ENCODE results near the gene DVL2. TPM values are rescaled to one million over a fixed set of nuclear protein-coding genes. Genes with fewer than 3 reads are reported as not detected.
A peak's percentile ranks its signal among the peaks of the same experiment; 100 is the strongest.

DVL2 gene
- total and polyA plus RNA-seq, 2 of the 13 experiments (the other 11 are each of a cell fraction or from before 2014, with no cell fraction given): 5.7 to 38.2 TPM

DNA sequence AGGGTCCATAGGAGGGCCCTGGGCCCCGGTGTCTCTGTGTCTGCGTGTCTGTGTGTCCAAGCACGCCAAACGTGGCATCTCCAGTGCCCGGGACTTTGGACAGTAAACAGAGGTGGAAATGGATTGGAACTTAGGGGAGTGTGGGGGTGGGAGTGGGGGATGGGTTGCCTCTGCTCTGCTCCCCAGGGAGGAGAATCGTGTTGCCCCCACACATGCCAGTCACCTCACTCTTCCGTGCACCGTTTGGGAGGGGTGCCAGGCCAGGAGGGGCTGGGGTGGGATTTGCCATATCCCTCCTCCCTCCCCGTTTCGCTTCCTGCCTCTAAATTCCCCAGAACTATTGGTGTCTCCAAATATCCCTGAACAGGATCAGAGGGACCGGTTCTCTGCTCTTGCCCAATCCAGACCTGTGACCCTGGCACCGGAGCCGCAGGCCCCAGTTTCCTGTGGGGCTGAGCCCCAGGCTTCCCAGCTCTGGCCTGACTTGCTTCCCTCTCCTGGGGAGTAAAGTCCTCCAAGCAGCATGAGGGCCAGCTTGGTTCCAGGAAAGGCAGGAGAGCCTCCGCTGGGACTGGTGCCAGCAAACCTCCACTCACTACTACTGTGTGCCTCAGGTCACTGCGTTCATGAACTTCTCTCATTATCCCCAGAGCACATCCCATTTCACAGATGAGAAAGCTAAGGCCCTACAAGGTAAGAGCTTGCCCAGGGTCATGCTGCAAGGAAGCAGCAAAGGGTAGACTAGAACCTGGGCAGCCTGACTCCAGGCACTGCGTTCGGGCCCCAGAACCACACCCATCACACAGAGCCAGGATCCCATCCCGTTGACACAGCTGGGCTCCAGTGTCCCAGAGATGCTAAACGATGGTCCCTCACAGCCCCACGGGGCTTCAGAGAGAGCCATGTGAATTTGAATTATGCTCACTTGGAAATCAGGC is 54.7 kb downstream of the DVL2 start, which contains the start of gene ASGR1 (continued):
- TF ChIP-seq ZFP36L1 (CRISPR knock-in tag; IDR thresholded peaks at IDR 0.05): no peak
- TF ChIP-seq GABPB1 (CRISPR knock-in tag; IDR thresholded peaks at IDR 0.05): peak; percentile 78
- TF ChIP-seq PHF21A (CRISPR knock-in tag; IDR thresholded peaks at IDR 0.05): peak; percentile 95
- no peak for TF ChIP-seq NCOA5 (CRISPR knock-in tag; IDR thresholded peaks at IDR 0.05)
- TF ChIP-seq SIN3A (IDR thresholded peaks at IDR 0.05; ENCODE audit: borderline replicate concordance, low read depth, low read length): peak; percentile 89; the same call in 1 of the 2 replicates
- TF ChIP-seq ZFP1 (CRISPR knock-in tag; IDR thresholded peaks at IDR 0.05): peak; percentile 81; the same call in 1 of the 2 replicates
- TF ChIP-seq NKX3-1 (CRISPR knock-in tag; IDR thresholded peaks at IDR 0.05): no peak
- TF ChIP-seq SUZ12 (IDR thresholded peaks at IDR 0.05; ENCODE audit: low read depth, low read length): no peak
- no peak for TF ChIP-seq NFATC3 (CRISPR knock-in tag; IDR thresholded peaks at IDR 0.05)
- TF ChIP-seq HNRNPK (IDR thresholded peaks at IDR 0.05; ENCODE audit: low read depth, low read length, poor library complexity, severe bottlenecking): peak; percentile 57
- no peak for TF ChIP-seq ZNF432 (CRISPR knock-in tag; IDR thresholded peaks at IDR 0.05; ENCODE audit: borderline replicate concordance)
- TF ChIP-seq, protein P1, sequence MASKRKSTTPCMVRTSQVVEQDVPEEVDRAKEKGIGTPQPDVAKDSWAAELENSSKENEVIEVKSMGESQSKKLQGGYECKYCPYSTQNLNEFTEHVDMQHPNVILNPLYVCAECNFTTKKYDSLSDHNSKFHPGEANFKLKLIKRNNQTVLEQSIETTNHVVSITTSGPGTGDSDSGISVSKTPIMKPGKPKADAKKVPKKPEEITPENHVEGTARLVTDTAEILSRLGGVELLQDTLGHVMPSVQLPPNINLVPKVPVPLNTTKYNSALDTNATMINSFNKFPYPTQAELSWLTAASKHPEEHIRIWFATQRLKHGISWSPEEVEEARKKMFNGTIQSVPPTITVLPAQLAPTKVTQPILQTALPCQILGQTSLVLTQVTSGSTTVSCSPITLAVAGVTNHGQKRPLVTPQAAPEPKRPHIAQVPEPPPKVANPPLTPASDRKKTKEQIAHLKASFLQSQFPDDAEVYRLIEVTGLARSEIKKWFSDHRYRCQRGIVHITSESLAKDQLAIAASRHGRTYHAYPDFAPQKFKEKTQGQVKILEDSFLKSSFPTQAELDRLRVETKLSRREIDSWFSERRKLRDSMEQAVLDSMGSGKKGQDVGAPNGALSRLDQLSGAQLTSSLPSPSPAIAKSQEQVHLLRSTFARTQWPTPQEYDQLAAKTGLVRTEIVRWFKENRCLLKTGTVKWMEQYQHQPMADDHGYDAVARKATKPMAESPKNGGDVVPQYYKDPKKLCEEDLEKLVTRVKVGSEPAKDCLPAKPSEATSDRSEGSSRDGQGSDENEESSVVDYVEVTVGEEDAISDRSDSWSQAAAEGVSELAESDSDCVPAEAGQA (IDR thresholded peaks at IDR 0.05; ENCODE audit: low read depth): no peak
- TF ChIP-seq, protein P1 (CRISPR knock-in tag; IDR thresholded peaks at IDR 0.05; ENCODE audit: borderline replicate concordance): no peak
- TF ChIP-seq HNRNPH1 (optimal IDR thresholded peaks at IDR 0.05; ENCODE audit: low read depth, low read length): no peak
- TF ChIP-seq PHF5A (CRISPR knock-in tag; IDR thresholded peaks at IDR 0.05; ENCODE audit: low read depth, unreplicated experiment): peak; percentile 95
- TF ChIP-seq, protein P2, sequence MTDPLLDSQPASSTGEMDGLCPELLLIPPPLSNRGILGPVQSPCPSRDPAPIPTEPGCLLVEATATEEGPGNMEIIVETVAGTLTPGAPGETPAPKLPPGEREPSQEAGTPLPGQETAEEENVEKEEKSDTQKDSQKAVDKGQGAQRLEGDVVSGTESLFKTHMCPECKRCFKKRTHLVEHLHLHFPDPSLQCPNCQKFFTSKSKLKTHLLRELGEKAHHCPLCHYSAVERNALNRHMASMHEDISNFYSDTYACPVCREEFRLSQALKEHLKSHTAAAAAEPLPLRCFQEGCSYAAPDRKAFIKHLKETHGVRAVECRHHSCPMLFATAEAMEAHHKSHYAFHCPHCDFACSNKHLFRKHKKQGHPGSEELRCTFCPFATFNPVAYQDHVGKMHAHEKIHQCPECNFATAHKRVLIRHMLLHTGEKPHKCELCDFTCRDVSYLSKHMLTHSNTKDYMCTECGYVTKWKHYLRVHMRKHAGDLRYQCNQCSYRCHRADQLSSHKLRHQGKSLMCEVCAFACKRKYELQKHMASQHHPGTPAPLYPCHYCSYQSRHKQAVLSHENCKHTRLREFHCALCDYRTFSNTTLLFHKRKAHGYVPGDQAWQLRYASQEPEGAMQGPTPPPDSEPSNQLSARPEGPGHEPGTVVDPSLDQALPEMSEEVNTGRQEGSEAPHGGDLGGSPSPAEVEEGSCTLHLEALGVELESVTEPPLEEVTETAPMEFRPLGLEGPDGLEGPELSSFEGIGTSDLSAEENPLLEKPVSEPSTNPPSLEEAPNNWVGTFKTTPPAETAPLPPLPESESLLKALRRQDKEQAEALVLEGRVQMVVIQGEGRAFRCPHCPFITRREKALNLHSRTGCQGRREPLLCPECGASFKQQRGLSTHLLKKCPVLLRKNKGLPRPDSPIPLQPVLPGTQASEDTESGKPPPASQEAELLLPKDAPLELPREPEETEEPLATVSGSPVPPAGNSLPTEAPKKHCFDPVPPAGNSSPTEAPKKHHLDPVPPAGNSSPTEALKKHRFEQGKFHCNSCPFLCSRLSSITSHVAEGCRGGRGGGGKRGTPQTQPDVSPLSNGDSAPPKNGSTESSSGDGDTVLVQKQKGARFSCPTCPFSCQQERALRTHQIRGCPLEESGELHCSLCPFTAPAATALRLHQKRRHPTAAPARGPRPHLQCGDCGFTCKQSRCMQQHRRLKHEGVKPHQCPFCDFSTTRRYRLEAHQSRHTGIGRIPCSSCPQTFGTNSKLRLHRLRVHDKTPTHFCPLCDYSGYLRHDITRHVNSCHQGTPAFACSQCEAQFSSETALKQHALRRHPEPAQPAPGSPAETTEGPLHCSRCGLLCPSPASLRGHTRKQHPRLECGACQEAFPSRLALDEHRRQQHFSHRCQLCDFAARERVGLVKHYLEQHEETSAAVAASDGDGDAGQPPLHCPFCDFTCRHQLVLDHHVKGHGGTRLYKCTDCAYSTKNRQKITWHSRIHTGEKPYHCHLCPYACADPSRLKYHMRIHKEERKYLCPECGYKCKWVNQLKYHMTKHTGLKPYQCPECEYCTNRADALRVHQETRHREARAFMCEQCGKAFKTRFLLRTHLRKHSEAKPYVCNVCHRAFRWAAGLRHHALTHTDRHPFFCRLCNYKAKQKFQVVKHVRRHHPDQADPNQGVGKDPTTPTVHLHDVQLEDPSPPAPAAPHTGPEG (CRISPR knock-in tag; IDR thresholded peaks at IDR 0.05): no peak
- TF ChIP-seq ZFP62 (CRISPR knock-in tag; IDR thresholded peaks at IDR 0.05): no peak
- TF ChIP-seq ZNF841 (CRISPR knock-in tag; IDR thresholded peaks at IDR 0.05; ENCODE audit: borderline replicate concordance): no peak
- TF ChIP-seq ZSCAN22 (CRISPR knock-in tag; IDR thresholded peaks at IDR 0.05): no peak

All from HepG2 (cell line).